Testis (tissue), 3 donors: ENCODE data around the gene TRMU. TPM values are rescaled to one million over a fixed set of nuclear protein-coding genes. Genes with fewer than 3 reads are reported as not detected.
"Not testable (repeated sequence)": the region's sequence is repeated elsewhere in the genome, so short reads cannot be mapped to it uniquely, and the experiment has no call there.

Experiments used
- DNase-seq: peaks from one replicate; pipeline ENCODE4 v3.0.0-alpha.2; 2019
- H3K27ac ChIP-seq, 2 donors: fragments of 200-600 bp; sonication (generic); one replicate each; pipeline ENCODE4 v1.5.1; 2019
- H3K27me3 ChIP-seq: fragments of 200-600 bp; sonication (generic); one replicate; pipeline ENCODE4 v1.5.1; 2019
- H3K36me3 ChIP-seq: fragments of 200-600 bp; sonication (generic); one replicate; pipeline ENCODE4 v1.5.1; 2017; ENCODE audit warnings: low read depth; ENCODE audit errors: missing control alignments
- H3K4me1 ChIP-seq: fragments of 200-600 bp; sonication (generic); one replicate; pipeline ENCODE4 v1.5.1; 2019
- H3K4me3 ChIP-seq, 2 donors: fragments of 200-600 bp; sonication (generic); one replicate each; pipeline ENCODE4 v1.5.1; 2017 to 2019
- H3K9me3 ChIP-seq: fragments of 200-600 bp; sonication (generic); one replicate; pipeline ENCODE4 v1.5.1; 2017
- POLR2A ChIP-seq: fragments of 450-650 bp; IDR thresholded peaks from one replicate; pipeline ENCODE4 v1.6.1; 2017; ENCODE audit warnings: antibody characterized with exemption, mild to moderate bottlenecking, moderate library complexity
- WGBS, 2 donors: methylation state at CpG; one replicate each; pipeline ENCODE4 v1.1.5; 2018; 5-methylcytosine and 5-hydroxymethylcytosine counted together
- intact Hi-C: fragments of 100-400 bp; cut with DNase I; formaldehyde crosslinking; loops from one replicate; pipeline ENCODE4 v1.15.1; 2023; ENCODE audit warnings: low total_unique reads
- polyA plus RNA-seq: library from polyadenylated mRNA; stranded (reverse); fragments of 350-450 nt; fragmentation: Illumina TruSeq; extraction: RNeasy Lipid Tissue Mini Kit (QIAGEN cat#74804); gene quantifications from one replicate; pipeline ENCODE4 v1.2.3, GENCODE V29; 2014; ENCODE audit warnings: low read depth, low replicate concordance; ENCODE audit not compliant: insufficient read depth
- total RNA-seq, 2 donors: library from RNA; depleted of rRNA; stranded (reverse); fragments of >200 nt; gene quantifications; one replicate each; pipeline ENCODE4 v1.2.3, GENCODE V29; 2016
- TF ChIP-seq, protein P1 (sequence below), 3 experiments: fragments of 450-650 bp in 2 of 3; fragments of 200-600 bp in 1 of 3; sonication (generic) in 1 of 3; IDR thresholded peaks; one replicate each; pipeline ENCODE4 v1.5.1; 2016 to 2019; ENCODE audit warnings: antibody characterized with exemption in 3 of 3, mild to moderate bottlenecking in 2 of 3, moderate library complexity in 1 of 3

Gene TRMU
- total and polyA plus RNA-seq, 3 donors from 2014 or later: 24.8 to 63.5 (median 57.3) TPM

DNA sequence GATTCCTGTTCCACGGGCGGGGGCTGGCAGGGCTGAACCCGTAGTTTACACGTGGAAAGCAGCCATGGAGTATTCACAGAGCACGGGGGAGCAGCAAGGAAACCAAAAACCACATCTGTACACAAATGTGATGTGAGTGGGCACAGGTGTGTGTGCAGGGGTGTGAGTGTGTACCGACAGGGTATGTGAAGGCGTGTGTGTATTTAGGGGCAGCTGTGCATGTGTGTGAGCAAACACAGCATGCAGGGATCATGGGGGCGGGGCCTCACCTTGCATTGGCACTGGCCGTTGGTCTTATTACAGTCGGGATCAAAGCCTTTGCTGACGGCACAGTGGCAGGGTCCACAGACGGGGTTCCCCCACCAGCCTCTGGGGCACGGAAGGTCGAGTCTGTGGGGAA lies 58.4 kb downstream of the TRMU start:
- intact Hi-C loops: no loop called here
- no peak for DNase-seq
- Histone ChIP-seq H3K9me3 (no peaks in the 10 kb centered on the region), H3K4me1 (no peaks in the 10 kb centered on the region), H3K4me3 (no peak overlapping the region), H3K36me3 (no peaks in the 10 kb centered on the region), H3K27ac (no peak overlapping the region), H3K27me3 (no peaks in the 10 kb centered on the region)
- TF ChIP-seq POLR2A: no peak
- TF ChIP-seq, protein P1, sequence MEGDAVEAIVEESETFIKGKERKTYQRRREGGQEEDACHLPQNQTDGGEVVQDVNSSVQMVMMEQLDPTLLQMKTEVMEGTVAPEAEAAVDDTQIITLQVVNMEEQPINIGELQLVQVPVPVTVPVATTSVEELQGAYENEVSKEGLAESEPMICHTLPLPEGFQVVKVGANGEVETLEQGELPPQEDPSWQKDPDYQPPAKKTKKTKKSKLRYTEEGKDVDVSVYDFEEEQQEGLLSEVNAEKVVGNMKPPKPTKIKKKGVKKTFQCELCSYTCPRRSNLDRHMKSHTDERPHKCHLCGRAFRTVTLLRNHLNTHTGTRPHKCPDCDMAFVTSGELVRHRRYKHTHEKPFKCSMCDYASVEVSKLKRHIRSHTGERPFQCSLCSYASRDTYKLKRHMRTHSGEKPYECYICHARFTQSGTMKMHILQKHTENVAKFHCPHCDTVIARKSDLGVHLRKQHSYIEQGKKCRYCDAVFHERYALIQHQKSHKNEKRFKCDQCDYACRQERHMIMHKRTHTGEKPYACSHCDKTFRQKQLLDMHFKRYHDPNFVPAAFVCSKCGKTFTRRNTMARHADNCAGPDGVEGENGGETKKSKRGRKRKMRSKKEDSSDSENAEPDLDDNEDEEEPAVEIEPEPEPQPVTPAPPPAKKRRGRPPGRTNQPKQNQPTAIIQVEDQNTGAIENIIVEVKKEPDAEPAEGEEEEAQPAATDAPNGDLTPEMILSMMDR (IDR thresholded peaks at IDR 0.05): no peak
- 78 to 85% methylated on average over 14 of the region's 14 CpGs for WGBS, 2 donors

DNA sequence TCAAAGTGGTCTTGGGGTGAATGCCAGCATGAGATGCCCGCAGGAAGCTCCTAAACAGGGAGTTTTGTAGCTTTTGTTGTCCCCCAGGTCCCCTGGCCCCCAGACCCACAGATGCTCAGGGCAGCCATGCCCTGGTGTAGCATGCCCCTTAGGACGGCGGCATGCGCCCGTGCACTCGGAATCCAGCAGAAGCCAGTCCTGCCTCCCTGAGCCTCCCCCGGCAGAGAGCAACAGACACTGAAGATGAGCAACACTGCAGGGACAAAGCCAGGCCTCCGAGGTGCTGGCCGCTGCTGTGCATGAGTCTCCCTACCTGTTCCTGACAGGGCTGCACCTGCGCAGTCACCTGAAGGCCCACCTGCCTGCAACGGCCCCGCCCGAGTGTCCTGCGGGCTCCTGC lies 59.1 kb downstream of the TRMU start:
- Histone ChIP-seq H3K27ac (no peak overlapping the region), H3K4me1 (no peaks in the 10 kb centered on the region), H3K36me3 (no peaks in the 10 kb centered on the region), H3K9me3 (no peaks in the 10 kb centered on the region), H3K4me3 (no peak overlapping the region), H3K27me3 (no peaks in the 10 kb centered on the region)
- intact Hi-C loops: no loop called here
- 92 to 93% methylated on average over 6 to 14 of the region's 14 CpGs for WGBS, 2 donors
- no peak for DNase-seq
- no peak for TF ChIP-seq POLR2A
- TF ChIP-seq, protein P1 (IDR thresholded peaks at IDR 0.05): no peak

DNA sequence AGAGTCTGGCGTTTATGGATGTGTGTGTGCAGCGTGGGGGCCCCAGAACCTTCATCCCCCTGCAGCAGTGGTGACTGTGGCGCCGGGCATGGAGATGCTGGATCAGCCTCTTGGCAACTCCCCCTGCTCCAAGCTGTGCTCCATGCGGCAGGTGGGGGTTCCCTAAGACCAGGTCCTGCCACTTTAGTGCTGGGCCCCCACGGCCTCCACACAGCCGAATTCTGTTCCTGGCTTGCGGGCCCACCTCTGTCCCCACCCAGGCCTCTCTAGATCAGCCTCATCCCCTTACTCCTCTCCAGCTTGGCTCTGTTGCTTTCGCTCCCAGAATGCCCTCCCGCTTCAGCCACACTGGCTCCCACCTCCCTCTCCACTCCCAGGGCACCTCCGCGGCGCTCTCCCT lies 59.6 kb downstream of the TRMU start:
- H3K9me3 ChIP-seq: no peaks in the 10 kb centered on the region
- no peak overlapping the region for H3K4me3 ChIP-seq
- no peak for TF ChIP-seq POLR2A
- no peaks in the 10 kb centered on the region for H3K36me3 ChIP-seq
- H3K4me1 ChIP-seq: no peaks in the 10 kb centered on the region
- no peaks in the 10 kb centered on the region for H3K27me3 ChIP-seq
- DNase-seq: no peak
- no peak overlapping the region for H3K27ac ChIP-seq
- intact Hi-C loops: no loop called here
- WGBS, 2 donors: 92 to 97% methylated on average over 12 to 13 of the region's 13 CpGs

DNA sequence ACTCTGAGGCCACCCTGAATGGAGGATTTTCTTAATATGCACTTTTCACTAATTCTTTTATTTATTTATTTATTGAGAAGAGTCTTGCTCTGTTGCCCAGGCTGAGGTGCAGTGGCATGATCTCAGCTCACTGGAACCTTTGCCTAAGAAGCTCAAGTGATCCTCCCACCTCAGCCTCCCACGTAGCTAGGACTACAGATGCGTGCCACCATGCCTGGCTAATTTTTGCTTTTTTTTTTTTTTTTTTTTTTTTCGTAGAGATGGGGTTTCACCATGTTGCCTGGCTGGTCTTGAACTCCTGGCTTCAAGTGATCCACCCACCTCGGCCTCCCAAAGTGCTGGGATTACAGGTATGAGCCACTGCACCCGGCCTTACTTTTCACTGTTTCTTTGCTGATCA lies 61.5 kb downstream of the TRMU start:
- H3K36me3 ChIP-seq, H3K9me3 ChIP-seq, H3K27ac ChIP-seq, DNase-seq, H3K27me3 ChIP-seq, H3K4me3 ChIP-seq, intact Hi-C loops, H3K4me1 ChIP-seq: not testable (repeated sequence)
- WGBS, 2 donors: 75 to 76% methylated on average over 5 of the region's 5 CpGs

DNA sequence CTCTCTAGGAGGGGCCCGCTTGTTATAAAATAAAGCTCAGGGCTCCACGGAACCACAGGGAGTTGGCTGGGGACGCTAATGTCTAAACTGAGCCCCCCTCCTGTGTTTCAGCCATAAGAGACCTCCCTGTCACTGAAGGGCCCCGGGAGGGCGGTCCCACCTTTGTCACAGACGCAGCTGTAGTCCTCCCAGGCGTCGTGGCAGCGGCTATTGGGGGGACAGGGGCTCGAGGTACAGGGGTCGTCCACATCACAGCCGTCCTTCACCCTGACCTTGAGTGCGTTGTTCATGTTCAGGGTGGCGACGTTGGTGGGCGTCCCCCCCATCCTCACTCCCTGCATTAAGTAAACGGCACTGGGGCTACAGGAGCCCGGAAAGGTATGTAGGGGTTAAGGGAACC lies 62.0 kb downstream of the TRMU start:
- intact Hi-C loops: no loop called here
- Histone ChIP-seq H3K9me3 (no peaks in the 10 kb centered on the region), H3K4me3 (no peak overlapping the region), H3K4me1 (no peaks in the 10 kb centered on the region), H3K27me3 (no peaks in the 10 kb centered on the region), H3K27ac (no peak overlapping the region), H3K36me3 (no peaks in the 10 kb centered on the region)
- DNase-seq: no peak
- 54 to 73% methylated on average over 4 to 18 of the region's 18 CpGs for WGBS, 2 donors
- TF ChIP-seq POLR2A: no peak
- TF ChIP-seq, protein P1 (IDR thresholded peaks at IDR 0.05): no peak

DNA sequence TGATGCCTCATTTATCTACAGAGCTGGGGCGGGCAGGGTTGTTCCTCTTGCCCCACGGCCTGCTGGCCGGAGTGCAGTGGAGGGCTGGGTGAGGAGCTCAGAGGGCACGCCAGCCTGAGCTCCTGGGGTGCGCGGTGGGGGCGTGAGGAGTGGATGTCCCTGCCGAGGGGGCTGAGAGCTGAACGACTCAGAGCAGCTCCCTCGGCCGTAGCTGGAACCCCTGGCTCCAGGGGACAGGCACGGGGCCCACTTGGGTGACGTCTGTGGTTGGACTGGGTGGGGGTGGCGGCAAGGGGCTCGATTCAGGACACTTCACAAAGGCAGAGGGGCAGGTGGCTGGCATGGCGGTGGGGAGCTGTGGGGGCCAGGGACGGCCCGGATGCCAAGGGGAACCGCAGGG lies 62.4 kb downstream of the TRMU start:
- no peaks in the 10 kb centered on the region for H3K36me3 ChIP-seq
- no peak for DNase-seq
- intact Hi-C loops: no loop called here
- H3K4me1 ChIP-seq: no peaks in the 10 kb centered on the region
- H3K27ac ChIP-seq: no peak overlapping the region
- 91 to 92% methylated on average over 19 of the region's 19 CpGs for WGBS, 2 donors
- H3K27me3 ChIP-seq: no peaks in the 10 kb centered on the region
- H3K9me3 ChIP-seq: no peaks in the 10 kb centered on the region
- no peak overlapping the region for H3K4me3 ChIP-seq
- TF ChIP-seq, protein P1 (IDR thresholded peaks at IDR 0.05): no peak
- TF ChIP-seq POLR2A: no peak
